Measurements from ENCODE around the gene VCL.
"Not testable (repeated sequence)": the region's sequence is repeated elsewhere in the genome, so short reads cannot be mapped to it uniquely, and the experiment has no call there.

Gene VCL

DNA sequence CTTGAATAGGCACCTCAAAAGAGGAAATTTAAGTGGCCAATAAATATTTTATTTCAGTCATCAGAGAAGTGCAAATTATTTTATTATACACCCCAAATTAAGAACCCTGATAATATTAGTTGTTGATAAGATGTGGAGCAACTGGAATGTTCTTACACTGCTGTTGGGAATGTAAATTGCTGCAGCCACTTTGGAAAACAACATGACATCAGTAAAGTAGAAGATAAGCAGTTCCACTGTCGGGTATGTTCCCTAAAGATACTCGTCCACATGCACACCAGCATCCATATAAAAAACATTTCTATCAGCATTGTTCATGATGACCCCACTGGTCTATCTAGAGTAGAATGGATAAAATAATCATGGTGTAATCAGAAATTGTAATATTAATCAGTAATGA is 46.5 kb downstream of the VCL start:
- DNase-seq, result no peak

DNA sequence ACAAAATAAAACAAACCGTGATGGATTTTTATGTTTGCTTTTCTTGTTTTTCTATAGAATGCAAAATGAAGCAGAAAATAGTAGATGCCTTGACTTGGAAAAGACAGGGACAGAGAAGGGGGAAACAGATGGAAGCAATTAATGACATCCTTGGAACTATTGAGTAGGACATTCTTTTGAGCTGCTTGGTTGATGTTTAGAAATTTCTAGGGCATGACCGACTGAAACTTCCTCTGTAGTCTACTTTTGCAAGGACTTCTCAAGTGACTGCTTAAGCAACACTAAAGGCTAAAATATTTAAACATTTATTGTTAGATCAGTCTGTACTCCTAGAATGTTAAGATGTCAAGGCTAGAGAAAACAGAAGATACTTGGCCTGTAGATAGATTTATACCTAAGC is 49.4 kb downstream of the VCL start:
- DNase-seq, result no peak

DNA sequence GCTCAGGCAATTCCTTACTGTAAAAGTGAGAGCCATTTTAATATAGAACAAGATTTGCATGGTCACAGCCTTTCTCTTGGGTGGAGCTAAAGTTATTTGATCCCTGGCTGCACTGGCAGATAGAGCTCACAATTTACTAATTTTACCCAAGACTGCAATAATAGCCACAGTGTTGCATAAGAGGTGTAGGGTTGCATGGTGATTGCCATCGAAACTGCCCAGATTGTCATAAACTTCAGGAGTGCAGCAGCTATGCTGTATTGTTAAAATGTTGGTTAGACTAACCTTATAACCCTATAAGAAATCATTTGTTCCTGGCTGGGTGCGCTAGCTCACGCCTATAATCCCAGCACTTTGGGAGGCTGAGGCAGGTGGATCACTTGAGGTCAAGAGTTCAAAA is 50.0 kb downstream of the VCL start:
- DNase-seq, result no peak

DNA sequence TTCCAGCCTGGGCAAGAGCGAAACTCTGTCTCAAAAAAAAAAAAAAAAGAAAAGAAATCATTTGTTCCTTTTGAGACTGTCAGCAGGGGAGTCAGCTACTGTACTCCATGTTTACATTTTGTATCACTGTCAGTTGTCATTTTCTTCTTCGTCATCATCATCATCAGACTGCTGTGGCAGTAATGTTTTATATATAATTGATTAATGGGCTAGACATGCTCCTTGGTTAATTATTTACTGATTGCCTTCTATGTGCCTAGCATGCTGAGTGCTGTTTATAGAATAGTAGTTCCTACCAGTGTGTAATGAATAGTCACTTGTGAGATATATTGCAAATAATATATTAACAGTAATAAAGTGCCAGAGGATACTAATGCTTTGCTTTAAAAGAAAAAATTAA is 50.5 kb downstream of the VCL start:
- DNase-seq, result no peak

DNA sequence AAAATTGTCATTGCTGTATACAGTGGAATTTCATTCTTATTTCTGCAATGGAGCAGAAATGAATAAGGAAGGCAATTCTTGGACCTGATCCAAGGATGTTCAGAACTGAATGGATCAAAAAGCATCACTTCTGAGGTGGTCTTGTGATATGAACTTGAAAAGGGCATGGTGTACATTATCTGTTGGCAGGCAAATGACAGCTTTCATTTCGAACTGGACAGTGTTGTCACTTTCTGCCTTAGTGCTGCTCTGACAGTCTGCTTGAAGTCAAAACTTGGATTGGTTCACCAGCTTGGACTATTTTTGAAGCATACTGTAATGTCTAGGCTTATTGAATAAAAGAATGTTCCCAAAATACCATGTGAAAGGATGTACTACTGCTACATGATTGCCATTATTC is 52.0 kb downstream of the VCL start:
- no peak for DNase-seq

DNA sequence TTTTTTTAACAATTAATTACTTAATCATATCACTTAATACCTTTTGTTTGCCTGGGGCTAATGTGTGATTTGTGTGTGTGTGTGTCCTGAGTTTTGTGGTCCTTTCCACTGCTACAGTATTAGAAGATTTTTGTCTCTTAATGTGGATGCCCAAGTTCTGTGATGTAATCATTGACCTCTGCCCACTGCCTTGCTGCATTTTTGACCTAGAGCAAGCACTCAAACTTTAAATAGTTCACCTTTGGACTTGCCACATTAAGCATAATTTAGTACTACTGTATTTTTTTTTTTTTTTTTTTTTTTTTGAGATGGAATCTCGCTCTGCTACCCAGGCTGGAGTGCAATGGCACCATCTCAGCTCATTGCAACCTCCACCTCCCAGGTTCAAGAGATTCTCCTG is 52.7 kb downstream of the VCL start:
- DNase-seq, result no peak

DNA sequence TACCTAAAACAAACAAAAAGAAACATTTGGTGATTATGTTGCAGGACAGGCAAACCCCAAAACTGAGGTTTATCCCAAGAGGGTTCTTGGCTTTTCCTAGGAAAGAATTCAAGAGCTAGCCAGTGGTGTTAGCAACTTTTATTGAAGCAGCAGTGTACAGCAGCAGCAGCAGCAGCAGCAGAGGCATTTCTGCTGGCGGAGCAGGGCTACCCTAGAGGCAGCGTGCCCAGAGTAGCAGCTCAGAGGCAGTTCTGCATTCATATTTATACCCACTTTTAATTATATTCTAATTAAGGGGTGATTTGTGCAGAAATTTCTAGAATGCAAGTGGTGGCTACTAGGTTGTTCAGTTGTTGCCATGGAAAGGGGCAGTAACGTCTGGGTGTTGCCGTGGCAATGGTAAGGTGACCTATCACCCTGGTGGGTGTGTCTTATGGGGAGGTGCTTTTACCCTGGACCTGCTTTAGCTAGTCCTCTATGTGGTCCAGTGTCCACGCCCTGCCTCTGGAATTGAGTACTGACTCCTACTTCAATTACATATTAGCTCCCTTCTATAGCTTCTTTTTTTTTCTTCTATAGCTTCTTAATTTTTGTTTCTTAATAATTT is 53.9 kb downstream of the VCL start:
- DNase-seq, result no peak

DNA sequence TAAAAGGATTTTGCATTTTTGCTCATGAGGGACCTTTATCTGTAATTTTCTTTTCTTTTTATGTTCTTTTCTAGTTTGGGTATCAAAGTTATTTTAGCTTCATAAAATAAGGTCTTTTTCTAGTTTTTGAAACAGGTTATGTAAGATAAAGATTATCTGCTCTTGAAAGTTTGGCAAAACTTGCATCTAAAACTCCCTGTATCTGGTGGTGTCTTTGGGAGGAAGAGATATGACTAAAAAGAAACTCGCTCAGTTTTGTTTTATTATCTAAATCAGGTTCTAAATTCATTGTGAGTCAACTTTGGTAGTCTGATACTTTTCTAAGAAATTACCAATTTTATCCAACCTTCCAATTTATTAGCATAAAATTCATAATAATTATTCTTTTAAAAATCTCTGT is 55.1 kb downstream of the VCL start:
- no peak for DNase-seq

DNA sequence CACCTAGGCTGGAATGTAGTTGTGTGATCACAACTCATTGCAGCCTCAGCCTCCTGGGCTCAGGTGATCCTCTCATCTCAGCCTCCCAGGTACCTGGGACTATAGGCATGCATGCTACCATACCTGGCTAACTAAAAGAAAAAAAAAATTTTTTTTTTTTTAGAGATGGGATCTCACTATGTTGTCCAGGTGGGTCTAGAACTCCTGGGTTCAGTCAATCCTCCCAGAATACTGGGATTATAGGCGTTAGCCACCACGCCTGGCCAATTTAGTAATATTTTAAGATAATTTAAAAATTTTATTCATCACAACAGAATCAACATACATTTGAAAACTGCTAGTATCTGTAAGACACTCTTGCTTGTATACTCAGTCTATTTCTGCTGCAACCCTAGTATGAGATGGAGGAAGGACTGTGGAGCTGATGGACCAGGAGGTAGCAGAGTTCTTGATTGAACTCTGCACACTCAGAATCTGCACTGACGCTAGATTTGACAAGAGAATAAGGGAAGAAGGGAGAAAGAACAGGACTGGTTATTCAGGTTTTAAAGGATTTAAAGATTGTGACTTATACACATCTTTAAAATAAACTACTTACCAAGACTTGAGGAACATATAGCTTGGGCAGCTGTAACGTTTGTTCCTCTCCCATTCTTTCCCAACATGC is 57.6 kb downstream of the VCL start:
- DNase-seq, result no peak

DNA sequence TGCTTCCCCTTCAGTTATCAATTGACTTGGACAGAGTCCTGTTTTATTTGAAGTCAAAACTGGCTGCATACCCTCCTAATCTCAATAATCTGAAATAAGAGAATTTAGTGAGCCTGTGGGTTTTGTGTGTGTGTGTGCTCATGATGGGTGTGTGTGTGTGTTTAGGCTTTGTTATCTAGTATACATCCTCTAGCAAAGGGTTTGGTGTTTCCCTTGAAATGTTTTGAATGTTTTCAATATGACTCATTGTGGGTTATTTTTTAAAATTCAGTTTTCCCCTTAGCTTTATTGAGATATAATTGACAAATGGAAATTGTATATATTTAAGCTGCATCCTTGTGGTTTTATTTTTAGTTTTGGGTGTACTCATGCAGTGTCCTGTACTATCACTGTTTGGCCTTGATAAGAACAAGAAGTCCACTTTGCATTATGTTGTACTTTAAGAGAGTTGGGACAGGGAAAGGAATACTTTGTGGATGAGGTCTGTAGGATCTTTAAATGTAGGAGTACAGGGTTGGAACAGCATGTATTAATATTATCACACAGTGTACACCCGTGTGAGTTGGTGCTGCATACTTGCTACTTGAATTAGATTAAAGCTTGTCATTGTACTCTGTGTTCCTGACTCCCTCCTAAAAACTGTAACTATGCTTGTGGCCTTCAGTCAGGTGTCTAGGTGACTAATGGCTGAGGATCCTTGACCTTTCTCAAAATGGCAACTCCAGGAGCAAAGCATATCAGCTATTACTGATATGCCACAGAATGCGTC is 58.3 kb downstream of the VCL start:
- DNase-seq, result no peak

DNA sequence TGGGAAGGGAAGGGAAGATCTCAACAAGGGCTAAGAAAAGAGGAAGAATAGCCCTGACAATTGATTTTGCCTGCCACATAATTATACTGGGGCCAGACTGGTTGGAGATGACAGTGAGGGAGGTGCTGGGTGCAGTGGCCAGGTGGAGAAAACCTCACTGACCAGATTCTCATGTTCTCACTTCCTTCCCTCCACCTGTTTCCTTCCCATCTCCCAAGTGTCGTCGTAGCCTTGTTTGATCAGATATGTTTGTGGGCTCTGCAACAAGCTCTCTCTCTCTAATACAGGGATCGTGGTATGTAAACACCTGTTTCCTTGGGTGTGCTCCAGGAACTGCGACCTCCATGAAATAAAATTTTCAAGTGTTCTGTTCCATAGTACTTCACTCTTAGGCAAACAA is 60.2 kb downstream of the VCL start:
- DNase-seq, result no peak

DNA sequence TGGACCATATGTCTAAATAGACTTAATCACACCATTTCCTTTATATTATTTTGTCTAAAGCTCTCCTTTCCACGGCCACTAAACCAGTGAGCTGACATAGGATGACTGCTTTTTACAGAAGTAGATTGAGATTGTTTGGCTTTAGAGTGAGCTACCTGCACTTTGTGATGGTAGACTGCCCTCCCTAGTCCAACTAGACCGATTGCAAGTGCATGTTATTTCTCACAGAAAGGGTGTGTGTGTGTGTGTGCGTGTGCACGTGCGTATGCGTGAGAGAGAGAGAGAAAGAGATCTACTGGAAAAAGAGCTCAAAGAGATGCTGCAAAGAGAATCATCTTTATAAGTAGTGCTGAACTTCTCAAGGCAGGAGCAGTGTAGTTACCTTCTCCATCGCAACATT is 60.7 kb downstream of the VCL start:
- no peak for DNase-seq

DNA sequence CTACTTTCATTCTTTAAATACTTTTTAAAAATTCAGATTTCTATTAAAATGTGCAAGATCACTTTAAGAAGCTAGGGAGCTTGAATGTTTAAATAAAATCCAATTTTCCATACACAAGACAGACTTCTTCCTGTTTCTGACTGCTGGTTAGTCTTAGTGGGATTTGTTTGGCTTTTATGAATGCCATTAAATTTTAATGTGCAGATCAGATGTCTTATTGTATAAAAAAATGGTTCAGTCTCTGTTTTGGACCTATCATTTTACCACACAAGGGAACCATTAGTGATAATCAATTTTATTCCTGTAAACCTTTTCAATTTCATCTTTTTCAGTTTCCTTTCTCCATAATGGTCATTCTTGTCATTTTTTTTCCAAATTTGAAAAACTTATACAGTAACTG is 63.2 kb downstream of the VCL start:
- DNase-seq, result no peak

DNA sequence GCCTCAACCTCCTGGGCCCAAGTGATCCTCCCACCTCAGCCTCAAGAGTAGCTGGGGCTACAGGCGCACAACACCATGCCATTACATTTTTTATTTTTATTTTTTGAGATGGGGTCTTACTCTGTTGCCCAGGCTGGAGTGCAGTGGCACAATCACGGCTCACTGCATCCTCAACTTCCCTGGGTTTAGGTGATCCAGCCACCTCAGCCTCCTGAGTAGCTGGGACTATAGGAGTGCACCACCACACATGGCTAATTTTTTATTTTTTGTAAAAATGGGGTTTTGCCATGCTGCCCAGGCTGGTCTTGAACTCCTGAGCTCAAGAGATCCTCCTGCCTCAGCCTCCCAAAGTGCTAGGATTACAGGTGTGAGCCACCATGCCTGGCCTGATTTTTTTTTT is 64.1 kb downstream of the VCL start:
- not testable (repeated sequence) for DNase-seq

DNA sequence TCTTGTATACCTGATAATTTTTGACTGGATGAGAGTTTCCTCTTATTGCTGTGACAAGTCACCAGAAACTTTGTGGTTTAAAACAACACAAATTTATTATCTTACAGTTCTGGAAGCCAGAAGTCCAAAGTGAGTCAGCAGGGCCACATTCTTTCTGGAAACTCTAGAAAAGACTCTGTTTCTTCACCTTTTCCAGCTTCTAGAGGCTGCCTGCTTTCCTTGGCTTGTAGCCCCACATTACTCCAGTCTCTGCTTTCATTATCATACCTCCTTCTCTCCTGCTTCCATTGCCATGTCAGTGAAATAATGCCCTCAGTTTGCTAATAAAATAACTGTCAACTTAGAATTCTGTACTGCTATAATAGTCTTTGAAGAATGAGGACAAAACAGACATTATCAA is 65.3 kb downstream of the VCL start:
- DNase-seq, result no peak

DNA sequence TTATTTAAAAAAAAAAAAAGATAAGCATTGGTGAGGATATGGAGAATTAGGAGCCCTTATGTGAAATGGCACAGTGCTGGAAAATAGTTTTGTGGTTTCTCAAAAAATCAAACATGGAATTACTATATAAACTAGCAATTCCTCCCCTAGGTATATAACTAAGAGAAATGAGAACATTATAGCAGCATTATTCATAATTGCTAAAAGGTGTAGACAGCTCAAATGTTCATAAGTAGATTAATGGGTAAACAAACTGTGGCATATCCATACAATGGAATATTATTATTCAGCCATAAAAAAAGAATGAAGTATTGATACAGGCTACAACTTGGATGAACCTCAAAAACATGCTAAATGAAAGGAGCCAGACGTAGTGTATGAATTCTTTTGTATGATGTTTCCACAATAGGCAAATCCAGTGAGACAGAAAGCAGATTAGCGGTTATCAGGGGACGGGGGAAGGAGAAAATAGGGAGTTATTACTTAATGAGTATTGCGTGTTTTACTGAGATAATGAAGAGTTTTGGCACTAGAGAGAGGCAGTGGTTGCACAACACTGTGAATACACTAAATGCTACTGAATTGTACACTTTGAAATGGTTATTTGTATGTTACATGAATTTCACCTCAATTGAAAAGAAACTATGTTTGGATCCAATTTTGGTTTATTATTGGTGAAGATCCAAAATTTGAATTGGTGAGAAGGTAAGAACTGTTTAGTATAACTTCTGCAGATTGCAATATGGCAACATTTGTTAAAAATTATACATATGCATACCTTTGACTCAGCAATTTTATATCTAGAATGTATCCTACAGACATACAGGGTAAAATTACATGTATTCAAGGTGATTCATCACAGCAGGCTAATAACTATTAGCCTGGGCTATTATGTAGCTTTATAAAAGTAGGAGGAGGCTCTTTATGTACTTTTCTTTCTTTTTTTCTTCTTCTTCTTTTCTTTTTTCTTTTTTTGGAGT is 69.7 kb downstream of the VCL start:
- no peak for DNase-seq

DNA sequence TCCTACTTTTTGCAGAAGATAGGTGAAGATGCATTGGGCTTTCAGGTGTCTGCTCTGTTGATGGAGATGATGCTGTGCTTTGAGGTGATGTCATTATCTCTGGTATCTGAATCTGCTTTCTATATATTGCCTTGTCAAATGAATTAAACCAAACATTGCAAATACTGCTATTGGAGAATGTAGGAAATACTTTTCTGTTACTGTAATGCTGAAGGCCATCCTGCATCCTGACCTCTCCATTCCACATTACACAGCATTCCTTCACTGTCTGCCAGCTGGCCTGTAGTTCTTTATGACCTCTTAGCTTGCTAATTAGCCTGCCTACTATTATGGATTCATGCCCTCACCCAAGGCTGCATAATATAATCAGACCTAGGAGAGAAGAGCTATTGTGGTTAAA is 73.2 kb downstream of the VCL start:
- DNase-seq, result no peak

DNA sequence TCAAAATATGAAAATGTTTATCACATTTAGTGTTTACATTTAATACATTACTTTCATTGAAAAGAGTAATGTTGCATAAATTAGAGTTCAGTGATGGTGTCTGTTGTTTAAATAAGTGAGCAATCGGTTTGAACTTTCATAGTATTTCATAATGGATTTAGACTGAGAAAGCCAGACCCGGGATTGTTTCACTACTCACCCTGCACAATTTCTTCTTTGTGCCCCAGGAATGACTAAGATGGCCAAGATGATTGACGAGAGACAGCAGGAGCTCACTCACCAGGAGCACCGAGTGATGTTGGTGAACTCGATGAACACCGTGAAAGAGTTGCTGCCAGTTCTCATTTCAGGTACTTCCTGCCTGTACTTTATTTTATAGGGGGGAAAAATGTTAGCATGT is 74.6 kb downstream of the VCL start:
- DNase-seq, result no peak

DNA sequence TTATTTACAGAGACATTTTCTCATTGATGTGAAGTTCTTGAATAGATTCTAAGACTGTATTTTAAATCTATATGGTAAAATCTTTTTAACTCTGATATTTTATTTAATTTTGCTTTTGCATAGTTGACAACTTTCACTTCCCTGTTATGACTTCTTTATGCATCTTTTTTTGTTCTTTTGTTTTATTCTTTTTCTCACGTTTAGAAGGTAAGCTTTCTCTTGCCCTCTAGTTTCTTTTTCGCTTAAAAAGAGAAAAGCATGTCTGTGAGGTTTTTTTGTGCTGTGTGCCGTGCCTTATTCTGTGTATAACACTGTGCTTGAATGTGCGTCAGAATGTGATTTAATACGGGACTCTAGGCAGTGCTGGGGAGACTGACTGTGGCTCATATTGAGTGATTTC is 78.0 kb downstream of the VCL start:
- DNase-seq, result no peak

DNA sequence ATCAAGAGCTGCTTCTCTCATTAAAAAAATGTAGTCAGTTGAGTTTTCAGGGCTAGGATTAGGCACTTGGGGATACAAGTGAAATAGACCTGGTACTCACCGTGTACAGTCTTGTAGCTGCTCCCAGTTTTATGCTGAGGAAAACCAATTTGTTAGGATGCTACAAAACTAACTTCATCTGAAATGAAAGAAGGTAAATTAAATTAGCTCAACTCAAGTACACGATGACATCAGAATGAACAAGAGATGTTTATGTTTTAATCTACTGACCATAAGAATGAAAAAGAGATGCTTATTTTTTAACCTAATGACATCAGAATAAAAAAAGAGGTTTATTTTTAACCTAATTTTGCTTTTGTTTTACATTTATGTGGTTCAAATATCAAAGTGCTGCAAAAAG is 79.0 kb downstream of the VCL start:
- no peak for DNase-seq

DNA sequence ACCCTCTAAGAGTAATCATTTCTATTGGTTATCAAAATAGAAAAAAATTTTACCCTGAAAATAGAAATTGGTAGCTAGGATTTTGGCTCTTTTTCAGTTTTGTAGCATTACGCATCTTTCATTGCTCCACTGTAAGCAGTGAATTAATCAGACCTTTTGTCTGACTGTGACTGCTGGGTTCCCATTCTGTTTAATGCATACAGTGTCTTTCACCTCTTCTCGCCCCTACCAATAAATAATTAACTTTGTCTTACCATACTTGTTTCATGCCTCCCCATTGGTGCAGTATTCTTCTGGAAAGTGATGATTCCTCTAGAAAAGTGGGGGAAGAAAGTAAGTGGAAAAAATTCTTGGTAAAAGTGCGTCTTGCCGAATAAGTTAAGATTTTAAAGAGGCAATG is 79.5 kb downstream of the VCL start:
- DNase-seq, result no peak

DNA sequence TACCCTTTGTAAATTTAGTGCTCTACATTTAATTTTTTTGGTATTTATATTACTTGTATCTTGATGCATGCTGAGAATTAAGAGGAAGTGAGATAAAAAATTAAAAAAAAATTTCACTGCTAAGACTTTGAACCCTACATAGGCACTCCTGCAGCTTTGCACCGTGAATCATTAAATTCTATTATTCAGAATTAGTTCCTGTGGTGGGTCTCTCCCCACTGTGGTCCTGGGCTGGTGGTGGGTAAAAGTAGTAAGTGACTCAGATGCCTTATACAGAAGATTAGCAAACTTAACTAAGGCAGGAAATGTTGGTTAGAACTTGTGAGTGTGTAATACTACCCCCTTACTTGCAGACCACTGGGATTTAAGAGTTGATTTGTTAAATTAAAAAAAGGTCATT is 80.1 kb downstream of the VCL start:
- no peak for DNase-seq
